ENCODE results near the gene PHTF2. TPM values are rescaled to one million over a fixed set of nuclear protein-coding genes. Genes with fewer than 3 reads are reported as not detected.

The PHTF2 gene
- total and polyA plus RNA-seq, 10 of the 15 experiments (the other 5 are each of a cell fraction or from before 2014, with no cell fraction given): 12.9 to 41.8 (median 27.0) TPM

DNA sequence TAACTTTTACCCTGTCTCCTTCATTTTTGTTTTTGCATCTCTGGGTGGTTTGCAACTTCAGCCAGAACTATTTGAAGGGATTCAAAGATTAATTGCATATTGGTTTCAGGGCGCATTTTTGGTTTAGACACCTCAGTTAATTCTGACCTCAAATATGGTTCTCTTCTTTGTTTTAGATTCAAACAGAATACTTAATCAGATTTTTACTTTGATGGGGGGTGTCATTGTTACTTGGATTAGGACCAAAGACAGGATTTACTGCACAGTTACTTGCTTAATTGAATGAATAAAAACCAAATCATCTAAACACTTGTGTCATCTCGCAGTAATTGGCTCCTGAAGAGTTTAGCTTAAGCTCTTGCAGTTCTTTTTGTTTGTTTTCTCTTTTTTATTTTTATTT, 100.9 kb downstream of the PHTF2 start:
- Histone ChIP-seq H3K4me2 (ENCODE audit: control insufficient read depth, insufficient read depth) (no peak overlapping the region), H3K27me3 (replicated peaks in 1 of 2; ENCODE audit: control insufficient read depth in 2 of 2, insufficient read depth in 2 of 2, low read length in 1 of 2) (no peaks in the 10 kb centered on the region), H3K4me1 (ENCODE audit: control insufficient read depth, insufficient read depth, low read length) (no peaks in the 10 kb centered on the region), H4K20me1 (ENCODE audit: control insufficient read depth, insufficient read depth) (no peaks in the 10 kb centered on the region), H3K36me3 (ENCODE audit: control insufficient read depth in 2 of 2, insufficient read depth in 2 of 2, low read length in 1 of 2) (peaks cover 2 to 5% of the 10 kb centered on the region in 2 experiments; a peak in 2 of 4 replicates), H3K79me2 (ENCODE audit: control insufficient read depth, insufficient read depth, low read length) (peaks cover 2% of the 10 kb centered on the region; the same call in 1 of the 2 replicates), H3K4me3 (no peak overlapping the region), H2AFZ (ENCODE audit: control insufficient read depth, low read depth, low read length) (no peak overlapping the region), H3K27ac (ENCODE audit: control insufficient read depth, insufficient read depth) (no peak overlapping the region), H3K9me3 (replicated peaks; ENCODE audit: control insufficient read depth, insufficient read depth, low read length) (no peaks in the 10 kb centered on the region), H3K9ac (ENCODE audit: control insufficient read depth, insufficient read depth, low read length) (no peak overlapping the region)
- ChIA-PET RAD21 (ENCODE audit: unreplicated experiment) (no interaction called here), SMC1A (ENCODE audit: uncharacterized antibody, unreplicated experiment) (interaction anchor here (1.8 kb wide), 1 partner anchor 10 kb away, joined by 6 read pairs; no protein-coding TSS in a partner anchor), POLR2A (no interaction called here), CTCF (interaction anchor here (1.1 kb wide), 1 partner anchor 141 kb away, joined by 3 read pairs; no protein-coding TSS in a partner anchor)
- FAIRE-seq: no peak
- TF ChIP-seq FOS (IDR thresholded peaks at IDR 0.05; ENCODE audit: borderline replicate concordance, extremely low read depth, insufficient read length) (no peak), NRF1 (conservative IDR thresholded peaks at IDR 0.05; ENCODE audit: low read depth, low read length) (no peak), MEF2B (IDR thresholded peaks at IDR 0.05; ENCODE audit: partially characterized antibody, poor library complexity, severe bottlenecking) (no peak), IKZF1 (conservative IDR thresholded peaks at IDR 0.05) (no peak), MXI1 (IDR thresholded peaks at IDR 0.05; ENCODE audit: low read depth, low read length) (no peak), MTA2 (IDR thresholded peaks at IDR 0.05; ENCODE audit: low read depth) (no peak), ZNF384 (IDR thresholded peaks at IDR 0.05; ENCODE audit: borderline replicate concordance, low read depth, low read length) (no peak), BHLHE40 (IDR thresholded peaks at IDR 0.05; ENCODE audit: borderline replicate concordance in 1 of 2, low read depth in 2 of 2, low read length in 1 of 2) (no peak), RCOR1 (conservative IDR thresholded peaks at IDR 0.05; ENCODE audit: low read depth, low read length) (no peak), ZNF24 (IDR thresholded peaks at IDR 0.05) (no peak), NR2C2 (IDR thresholded peaks at IDR 0.05; ENCODE audit: borderline replicate concordance, control insufficient read depth, insufficient read length, low read depth) (no peak), TCF3 (IDR thresholded peaks at IDR 0.05; ENCODE audit: borderline replicate concordance, insufficient read depth, low read depth, low read length) (no peak), E2F8 (IDR thresholded peaks at IDR 0.05; ENCODE audit: low read depth, partially characterized antibody) (no peak), DPF2 (IDR thresholded peaks at IDR 0.05) (no peak), SIN3A (IDR thresholded peaks at IDR 0.05; ENCODE audit: low read depth, low read length) (no peak), IRF4 (IDR thresholded peaks at IDR 0.05; ENCODE audit: low read depth, low read length) (no peak), EGR1 (IDR thresholded peaks at IDR 0.05; ENCODE audit: borderline replicate concordance in 1 of 2, low read depth in 2 of 2, low read length in 2 of 2) (no peak)
- intact Hi-C loops (cut with micrococcal nuclease; ENCODE audit: unreplicated experiment): no loop called here
- WGBS (ENCODE audit: insufficient coverage, insufficient replicate concordance, low lambda C conversion rate, missing lambda C conversion rate): 95% methylated on average over 2 of the region's 2 CpGs
- in situ Hi-C loops (cut with MboI): no loop called here
- BruUV-seq (replicated peaks): no TSS peak
- ATAC-seq: no peak
- no peak for DNase-seq (ENCODE audit: low read depth, low spot score)
